ENCODE measurements around the gene REN.

- TF ChIP-seq CTCF (conservative IDR thresholded peaks at IDR 0.05) = no peak
- no peak for TF ChIP-seq EZH2 (IDR thresholded peaks at IDR 0.05; ENCODE audit: low read depth)
These were observed 40.0 kb upstream of the REN start for GRCh38 chr1:204206121-204206520.

Measured in PC-9 (cell line).